Spleen (tissue), 7 donors: ENCODE measurements around the gene LRRC55.

Experiments
- CTCF ChIP-seq, 11 experiments: fragments of 200-600 bp in 7 of 11; fragments of 450-650 bp in 4 of 11; sonication (generic) in 4 of 11; IDR thresholded peaks in 8 of 11; conservative IDR thresholded peaks in 3 of 11; 1 replicate in 7 of 11; 2 replicates in 4 of 11; pipeline versions ENCODE4 v1.4.0 to v1.8.0; 2016 to 2021; ENCODE audit warnings: antibody characterized with exemption in 11 of 11, inconsistent platforms in 4 of 11, mild to moderate bottlenecking in 1 of 11
- POLR2A ChIP-seq, 3 donors: fragments of 450-650 bp; IDR thresholded peaks; one replicate each; pipeline ENCODE4 v1.5.1; 2017; ENCODE audit warnings: antibody characterized with exemption in 3 of 3, mild to moderate bottlenecking in 1 of 3
- POLR2AphosphoS5 ChIP-seq, 3 donors: sonication (generic); formaldehyde crosslinking; IDR thresholded peaks; one replicate each; pipeline ENCODE4 v1.5.1; 2017; ENCODE audit warnings: antibody characterized with exemption in 3 of 3
- donor health status: DM: no; HTN: no; CAD: no; lungs with moderate emphysema.
- donor health status: DM: no; HTN: no; CAD: no.
- donor health status: DM: no; HTN: no; CAD: no.

GRCh38 chr11:57228600-57228999, 46.8 kb downstream of the LRRC55 start:
- no peak for TF ChIP-seq CTCF (IDR thresholded peaks at IDR 0.05 in 8 of 11, conservative IDR thresholded peaks at IDR 0.05 in 3 of 11)
- no peak for TF ChIP-seq POLR2AphosphoS5 (IDR thresholded peaks at IDR 0.05)
- no peak for TF ChIP-seq POLR2A (IDR thresholded peaks at IDR 0.05)
